HCT116 (cell line): ENCODE measurements around the gene KRTDAP. TPM values are rescaled to one million over a fixed set of nuclear protein-coding genes. Genes with fewer than 3 reads are reported as not detected.

Experiments used
- ATAC-seq: fragments of 200-7000 bp; cut with Tn5 transposase; 2 replicates; pipeline ENCODE4 v1.9.1; 2020; ENCODE audit warnings: mild to moderate bottlenecking, moderate library complexity
- BruUV-seq: library from RNA; stranded (reverse); fragments of 400-500 nt; replicated peaks from 2 replicates; lab custom pipeline; 2021; lab: Mats Ljungman, UMichigan
- CTCF ChIA-PET: fragments of 300-600 bp; sonication (Branson Sonifier 250); formaldehyde crosslinking; loops from one replicate; lab custom pipeline; 2021; ENCODE audit warnings: antibody characterized with exemption; lab: Charles Lee
- POLR2A ChIA-PET: fragments of 300-600, 350-600 bp; sonication (Branson Sonifier 250); formaldehyde crosslinking; loops from one replicate; lab custom pipeline; 2021; ENCODE audit warnings: antibody characterized with exemption; lab: Charles Lee
- RAD21 ChIA-PET, 2 experiments: fragments of 300-600 bp; sonication (Branson Sonifier 250); formaldehyde crosslinking; loops; one replicate each; lab custom pipeline; 2023; ENCODE audit warnings: low total read pairs in 2 of 2; ENCODE audit not compliant: uncharacterized antibody in 2 of 2, unreplicated experiment in 2 of 2, low non-redundant PET in 1 of 2; lab: Charles Lee
- DNase-seq: peaks from one replicate; pipeline ENCODE4 v3.0.0-alpha.2; 2010; ENCODE audit warnings: low read depth, low spot score
- H2AFZ ChIP-seq: fragments of 200-600 bp; shearing (Covaris generic), sonication (generic); 2 replicates; pipeline ENCODE4 v1.6.1; 2017; ENCODE audit warnings: low read depth, mixed run types, mixed read lengths, antibody characterized with exemption, low read length; ENCODE audit not compliant: poor library complexity, severe bottlenecking
- H3K27ac ChIP-seq: 2 replicates; pipeline ENCODE4 v1.5.1; 2012; ENCODE audit warnings: low read depth, low read length
- H3K27me3 ChIP-seq: fragments of 200-600 bp; sonication (generic); 2 replicates; pipeline ENCODE4 v1.6.1; 2016; ENCODE audit warnings: mixed run types, low read length, mixed read lengths; ENCODE audit not compliant: insufficient read depth
- H3K36me3 ChIP-seq, 2 experiments: fragments of 200-500 bp in 1 of 2; fragments of 200-600 bp in 1 of 2; sonication (Bioruptor generic) in 1 of 2; sonication (generic) in 1 of 2; 2 replicates each; pipeline versions ENCODE4 v1.5.1 to v1.6.1; 2014 to 2016; ENCODE audit warnings: low read length in 2 of 2, inconsistent platforms in 1 of 2, mixed read lengths in 1 of 2, mixed run types in 1 of 2; ENCODE audit not compliant: insufficient read depth in 2 of 2, control insufficient read depth in 1 of 2
- H3K4me1 ChIP-seq, 2 experiments: fragments of 200-600 bp in 1 of 2; sonication (generic) in 1 of 2; 2 replicates each; pipeline versions ENCODE4 v1.5.1 to v1.6.1; 2012 to 2017; ENCODE audit warnings: low read length in 2 of 2, inconsistent platforms in 1 of 2, mild to moderate bottlenecking in 1 of 2, mixed read lengths in 1 of 2, mixed run types in 1 of 2, moderate library complexity in 1 of 2; ENCODE audit not compliant: insufficient read depth in 2 of 2, control insufficient read depth in 1 of 2
- H3K4me2 ChIP-seq: fragments of 200-600 bp; sonication (generic); 2 replicates; pipeline ENCODE4 v1.6.1; 2017; ENCODE audit warnings: mixed run types, low read length, mixed read lengths
- H3K4me3 ChIP-seq, 2 experiments: fragments of 200-600 bp in 1 of 2; sonication (generic) in 1 of 2; replicated peaks in 1 of 2; 2 replicates each; pipeline ENCODE4 v1.5.1; 2011 to 2016; ENCODE audit warnings: low read length in 2 of 2, control low read depth in 1 of 2, low read depth in 1 of 2, mild to moderate bottlenecking in 1 of 2, mixed read lengths in 1 of 2, mixed run types in 1 of 2
- H3K79me2 ChIP-seq: fragments of 200-600 bp; sonication (generic); 2 replicates; pipeline ENCODE4 v1.6.1; 2017; ENCODE audit warnings: mild to moderate bottlenecking, mixed run types, low read length, moderate library complexity, mixed read lengths; ENCODE audit not compliant: insufficient read depth
- H3K9ac ChIP-seq: fragments of 200-600 bp; sonication (generic); 2 replicates; pipeline ENCODE4 v1.6.1; 2016; ENCODE audit warnings: low read length, mixed read lengths
- H3K9me2 ChIP-seq: fragments of 200-600 bp; sonication (generic), shearing (Covaris generic); 2 replicates; pipeline ENCODE4 v1.6.1; 2017; ENCODE audit warnings: mixed run types, mild to moderate bottlenecking, moderate library complexity; ENCODE audit not compliant: insufficient read depth
- H3K9me3 ChIP-seq, 2 experiments: fragments of 200-500 bp in 1 of 2; fragments of 200-600 bp in 1 of 2; sonication (Bioruptor generic) in 1 of 2; sonication (generic) in 1 of 2; 2 replicates each; pipeline ENCODE4 v1.6.1; 2014 to 2017; ENCODE audit warnings: low read length in 2 of 2, mixed read lengths in 2 of 2, inconsistent platforms in 1 of 2, low read depth in 1 of 2, mild to moderate bottlenecking in 1 of 2, mixed run types in 1 of 2, moderate library complexity in 1 of 2; ENCODE audit not compliant: control insufficient read depth in 1 of 2, insufficient read depth in 1 of 2
- H4K20me1 ChIP-seq: fragments of 200-600 bp; sonication (generic), shearing (Covaris generic); 2 replicates; pipeline ENCODE4 v1.6.1; 2017; ENCODE audit warnings: mixed run types, mild to moderate bottlenecking, moderate library complexity; ENCODE audit not compliant: insufficient read depth
- EGR1 ChIP-seq: IDR thresholded peaks from 2 replicates; pipeline ENCODE4 v1.6.1; 2012; ENCODE audit warnings: low read depth
- POLR2AphosphoS5 ChIP-seq: IDR thresholded peaks from 2 replicates; pipeline ENCODE4 v1.6.1; 2011; ENCODE audit warnings: mild to moderate bottlenecking, low read depth, low read length, moderate library complexity
- SRF ChIP-seq: IDR thresholded peaks from 2 replicates; pipeline ENCODE4 v1.6.1; 2012; ENCODE audit warnings: low read depth
- intact Hi-C: fragments of 100-400 bp; cut with micrococcal nuclease; formaldehyde crosslinking; loops from 2 replicates; pipeline ENCODE4 v1.10.0; 2022
- total RNA-seq: library from RNA; stranded (reverse); gene quantifications from one replicate; pipeline ENCODE4 v1.2.1, GENCODE V29; 2021; ENCODE audit not compliant: unreplicated experiment
- TF ChIP-seq, protein P1 (sequence below): IDR thresholded peaks from 2 replicates; pipeline ENCODE4 v1.6.1; 2012; ENCODE audit warnings: low read depth

KRTDAP gene
- total RNA-seq, 1 experiment from 2014 or later, result 0.74 TPM

DNA sequence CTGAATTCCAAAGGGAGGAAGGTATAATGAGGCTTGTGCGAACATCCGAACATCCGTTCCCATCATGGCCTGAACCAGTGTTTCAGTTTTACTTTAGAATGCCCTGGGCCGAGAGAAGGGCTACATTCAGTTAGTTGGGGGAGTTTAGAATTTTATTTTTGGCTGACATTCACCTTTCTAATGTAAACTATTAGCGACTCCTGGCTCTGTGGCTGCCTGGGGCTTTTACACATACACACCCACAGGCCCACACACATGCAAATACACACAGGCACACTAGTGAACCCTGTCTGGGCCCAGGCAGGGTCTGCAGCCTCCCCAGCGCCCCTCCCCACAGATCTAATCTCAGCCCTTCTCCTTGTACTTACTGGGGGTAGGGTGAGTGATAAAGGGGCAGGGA lies 49.0 kb upstream of the KRTDAP start (continued):
- TF ChIP-seq EGR1, result no peak
- TF ChIP-seq, protein P1, sequence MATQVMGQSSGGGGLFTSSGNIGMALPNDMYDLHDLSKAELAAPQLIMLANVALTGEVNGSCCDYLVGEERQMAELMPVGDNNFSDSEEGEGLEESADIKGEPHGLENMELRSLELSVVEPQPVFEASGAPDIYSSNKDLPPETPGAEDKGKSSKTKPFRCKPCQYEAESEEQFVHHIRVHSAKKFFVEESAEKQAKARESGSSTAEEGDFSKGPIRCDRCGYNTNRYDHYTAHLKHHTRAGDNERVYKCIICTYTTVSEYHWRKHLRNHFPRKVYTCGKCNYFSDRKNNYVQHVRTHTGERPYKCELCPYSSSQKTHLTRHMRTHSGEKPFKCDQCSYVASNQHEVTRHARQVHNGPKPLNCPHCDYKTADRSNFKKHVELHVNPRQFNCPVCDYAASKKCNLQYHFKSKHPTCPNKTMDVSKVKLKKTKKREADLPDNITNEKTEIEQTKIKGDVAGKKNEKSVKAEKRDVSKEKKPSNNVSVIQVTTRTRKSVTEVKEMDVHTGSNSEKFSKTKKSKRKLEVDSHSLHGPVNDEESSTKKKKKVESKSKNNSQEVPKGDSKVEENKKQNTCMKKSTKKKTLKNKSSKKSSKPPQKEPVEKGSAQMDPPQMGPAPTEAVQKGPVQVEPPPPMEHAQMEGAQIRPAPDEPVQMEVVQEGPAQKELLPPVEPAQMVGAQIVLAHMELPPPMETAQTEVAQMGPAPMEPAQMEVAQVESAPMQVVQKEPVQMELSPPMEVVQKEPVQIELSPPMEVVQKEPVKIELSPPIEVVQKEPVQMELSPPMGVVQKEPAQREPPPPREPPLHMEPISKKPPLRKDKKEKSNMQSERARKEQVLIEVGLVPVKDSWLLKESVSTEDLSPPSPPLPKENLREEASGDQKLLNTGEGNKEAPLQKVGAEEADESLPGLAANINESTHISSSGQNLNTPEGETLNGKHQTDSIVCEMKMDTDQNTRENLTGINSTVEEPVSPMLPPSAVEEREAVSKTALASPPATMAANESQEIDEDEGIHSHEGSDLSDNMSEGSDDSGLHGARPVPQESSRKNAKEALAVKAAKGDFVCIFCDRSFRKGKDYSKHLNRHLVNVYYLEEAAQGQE, result no peak
- TF ChIP-seq, all 23 proteins: peak for 0

DNA sequence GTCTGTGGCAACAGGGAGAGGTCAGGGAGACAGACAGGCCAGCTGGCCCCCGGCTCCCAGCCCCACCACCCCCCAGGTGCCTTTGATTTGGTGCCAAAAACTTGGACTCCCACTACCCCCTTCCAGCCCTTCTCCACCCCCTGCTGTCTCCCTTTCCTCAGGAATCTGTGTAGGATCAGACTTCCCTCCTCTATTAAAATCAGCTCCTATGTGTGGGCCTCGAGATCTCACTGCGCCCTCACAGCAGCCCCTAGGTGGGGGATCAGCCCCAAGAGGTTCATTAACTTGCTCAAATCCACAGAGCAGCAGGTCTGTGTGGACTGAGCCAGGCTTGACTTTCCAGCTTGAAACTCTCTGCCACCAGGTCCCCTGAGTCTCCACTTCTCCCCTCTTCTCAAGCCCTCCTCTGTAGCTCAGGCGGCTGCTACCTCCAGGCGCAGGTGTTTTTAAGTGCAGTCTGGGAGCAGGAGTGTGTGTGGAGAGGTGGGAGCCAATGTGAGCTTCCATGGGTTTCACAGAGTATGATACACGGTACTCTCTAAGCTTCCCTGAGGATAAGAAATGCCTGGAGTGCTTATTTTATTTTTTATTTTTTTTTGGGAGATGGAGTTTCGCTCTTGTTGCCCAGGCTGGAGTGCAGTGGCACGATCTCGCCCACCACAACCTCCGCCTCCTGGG lies 44.7 kb upstream of the KRTDAP start:
- H3K4me1 ChIP-seq, result no peaks in the 10 kb centered on the region
- H3K27ac ChIP-seq, result no peak overlapping the region
- no peak overlapping the region for H3K4me2 ChIP-seq
- ChIA-PET CTCF (no interaction called here), POLR2A (no interaction called here), RAD21 (interaction anchor here in 1 of 2 experiments (0.6 kb wide), 1 partner anchor 10 kb away, joined by 3 read pairs; no protein-coding TSS in a partner anchor)
- TF ChIP-seq POLR2AphosphoS5 (no peak), SRF (no peak)
- H3K27me3 ChIP-seq, result no peaks in the 10 kb centered on the region
- no TSS peak for BruUV-seq
- no peak overlapping the region for H2AFZ ChIP-seq
- H3K9ac ChIP-seq, result no peak overlapping the region
- H3K4me3 ChIP-seq, result no peak overlapping the region
- no peaks in the 10 kb centered on the region for H3K9me2 ChIP-seq
- no peak for ATAC-seq
- no peaks in the 10 kb centered on the region for H3K9me3 ChIP-seq
- H3K36me3 ChIP-seq, result peaks cover under 1% of the 10 kb centered on the region in 2 experiments; a peak in 1 of 4 replicates
- H4K20me1 ChIP-seq, result no peaks in the 10 kb centered on the region
- intact Hi-C loops, result no loop called here
- no peaks in the 10 kb centered on the region for H3K79me2 ChIP-seq
- DNase-seq, result no peak
